H9 (cell line): Measurements from ENCODE around the gene CHSY3. TPM values are rescaled to one million over a fixed set of nuclear protein-coding genes. Genes with fewer than 3 reads are reported as not detected.

Experiments
- DNase-seq: peaks from one replicate; pipeline ENCODE4 v3.0.0-alpha.2; 2017
- H2AFZ ChIP-seq: one replicate; pipeline ENCODE4 v1.6.1; 2013; ENCODE audit warnings: mild to moderate bottlenecking, low read length, control low read depth, moderate library complexity
- H2AK5ac ChIP-seq: 2 replicates; pipeline ENCODE4 v1.6.1; 2013; ENCODE audit warnings: low read length, control low read depth, mixed read lengths; ENCODE audit not compliant: insufficient read length
- H2BK120ac ChIP-seq: one replicate; pipeline ENCODE4 v1.6.1; 2013; ENCODE audit warnings: low read depth, mild to moderate bottlenecking, low read length, control low read depth, inconsistent platforms; ENCODE audit not compliant: poor library complexity, severe bottlenecking
- H2BK12ac ChIP-seq: 2 replicates; pipeline ENCODE4 v1.6.1; 2013; ENCODE audit warnings: low read length, control low read depth, mixed read lengths, low read depth; ENCODE audit not compliant: insufficient read length
- H2BK15ac ChIP-seq: 2 replicates; pipeline ENCODE4 v1.6.1; 2013; ENCODE audit warnings: low read depth, low read length, control low read depth
- H2BK20ac ChIP-seq: one replicate; pipeline ENCODE4 v1.6.1; 2013; ENCODE audit warnings: low read depth, mild to moderate bottlenecking, low read length, control low read depth, inconsistent platforms; ENCODE audit not compliant: poor library complexity, severe bottlenecking
- H2BK5ac ChIP-seq: 2 replicates; pipeline ENCODE4 v1.6.1; 2013; ENCODE audit warnings: low read length, control low read depth, mixed read lengths; ENCODE audit not compliant: insufficient read length
- H3K14ac ChIP-seq: 2 replicates; pipeline ENCODE4 v1.6.1; 2013; ENCODE audit warnings: low read length, control low read depth; ENCODE audit not compliant: insufficient read depth
- H3K18ac ChIP-seq: 2 replicates; pipeline ENCODE4 v1.6.1; 2013; ENCODE audit warnings: low read depth, mild to moderate bottlenecking, mixed read lengths, low read length, control low read depth; ENCODE audit not compliant: insufficient read length
- H3K23ac ChIP-seq: 2 replicates; pipeline ENCODE4 v1.6.1; 2013; ENCODE audit warnings: low read length, control low read depth, mixed read lengths, low read depth; ENCODE audit not compliant: insufficient read length
- H3K23me2 ChIP-seq: 2 replicates; pipeline ENCODE4 v1.6.1; 2013; ENCODE audit warnings: low read depth, mild to moderate bottlenecking, mixed read lengths, low read length, control low read depth; ENCODE audit not compliant: insufficient read length, poor library complexity, severe bottlenecking
- H3K27ac ChIP-seq: 2 replicates; pipeline ENCODE4 v1.5.1; 2013; ENCODE audit warnings: low read length, control low read depth, mixed read lengths, low read depth; ENCODE audit not compliant: insufficient read length
- H3K27me3 ChIP-seq: 2 replicates; pipeline ENCODE4 v1.6.1; 2013; ENCODE audit warnings: low read length, control low read depth, inconsistent platforms; ENCODE audit not compliant: insufficient read depth
- H3K4ac ChIP-seq: 2 replicates; pipeline ENCODE4 v1.6.1; 2013; ENCODE audit warnings: low read depth, mild to moderate bottlenecking, control low read depth, inconsistent platforms, low read length, moderate library complexity
- H3K4me1 ChIP-seq: 2 replicates; pipeline ENCODE4 v1.6.1; 2013; ENCODE audit warnings: low read length, control low read depth, inconsistent platforms; ENCODE audit not compliant: insufficient read depth
- H3K4me2 ChIP-seq: 2 replicates; pipeline ENCODE4 v1.6.1; 2013; ENCODE audit warnings: low read length, control low read depth, mixed read lengths; ENCODE audit not compliant: insufficient read length, insufficient read depth
- H3K56ac ChIP-seq: 2 replicates; pipeline ENCODE4 v1.6.1; 2013; ENCODE audit warnings: low read depth, mild to moderate bottlenecking, mixed read lengths, low read length, control low read depth; ENCODE audit not compliant: insufficient read length
- H3K79me1 ChIP-seq: 2 replicates; pipeline ENCODE4 v1.6.1; 2013; ENCODE audit warnings: low read depth, mild to moderate bottlenecking, moderate library complexity, low read length, control low read depth, inconsistent platforms; ENCODE audit not compliant: insufficient read depth, poor library complexity, severe bottlenecking
- H3K79me2 ChIP-seq: 2 replicates; pipeline ENCODE4 v1.6.1; 2013; ENCODE audit warnings: low read length, control low read depth, inconsistent platforms; ENCODE audit not compliant: insufficient read depth
- H3K9ac ChIP-seq: 2 replicates; pipeline ENCODE4 v1.6.1; 2013; ENCODE audit warnings: low read length, control low read depth, mixed read lengths; ENCODE audit not compliant: insufficient read length; ENCODE audit errors: extremely low read depth
- H3K9me3 ChIP-seq: one replicate; pipeline ENCODE4 v1.6.1; 2013; ENCODE audit warnings: low read depth, low read length, inconsistent platforms; ENCODE audit not compliant: control insufficient read depth
- H3T11ph ChIP-seq: one replicate; pipeline ENCODE4 v1.6.1; 2013; ENCODE audit warnings: mild to moderate bottlenecking, low read length, control low read depth, inconsistent platforms
- H4K20me1 ChIP-seq: one replicate; pipeline ENCODE4 v1.6.1; 2013; ENCODE audit not compliant: control insufficient read depth, insufficient read length, insufficient read depth
- H4K5ac ChIP-seq: 2 replicates; pipeline ENCODE4 v1.6.1; 2013; ENCODE audit warnings: low read depth, mild to moderate bottlenecking, mixed read lengths, low read length, control low read depth; ENCODE audit not compliant: insufficient read length
- H4K8ac ChIP-seq: replicated peaks from 2 replicates; pipeline ENCODE4 v1.6.1; 2013; ENCODE audit warnings: low read length, control low read depth, mixed read lengths, low read depth; ENCODE audit not compliant: insufficient read length
- H4K91ac ChIP-seq: 2 replicates; pipeline ENCODE4 v1.6.1; 2013; ENCODE audit warnings: low read depth, mild to moderate bottlenecking, moderate library complexity, mixed read lengths, low read length, control low read depth; ENCODE audit not compliant: insufficient read length
- H3K27ac Mint-ChIP-seq, 3 experiments: 2 replicates in 2 of 3; 3 replicates in 1 of 3; pipeline ENCODE4 v1.8.0; 2020 to 2021; ENCODE audit warnings: mixed read lengths in 3 of 3, mild to moderate bottlenecking in 1 of 3, moderate library complexity in 1 of 3
- H3K27me3 Mint-ChIP-seq: 2 replicates; pipeline ENCODE4 v1.8.0; 2021; ENCODE audit warnings: low read depth, mild to moderate bottlenecking, moderate library complexity, mixed read lengths
- H3K36me3 Mint-ChIP-seq, 3 experiments: 2 replicates in 2 of 3; 3 replicates in 1 of 3; pipeline ENCODE4 v1.8.0; 2020 to 2021; ENCODE audit warnings: low read depth in 3 of 3, mixed read lengths in 3 of 3; ENCODE audit not compliant: insufficient read depth in 1 of 3
- H3K4me1 Mint-ChIP-seq, 2 experiments: 2 replicates each; pipeline ENCODE4 v1.8.0; 2020; ENCODE audit warnings: mixed read lengths in 2 of 2
- H3K4me3 Mint-ChIP-seq, 2 experiments: 2 replicates in 1 of 2; 3 replicates in 1 of 2; pipeline ENCODE4 v1.8.0; 2020 to 2021; ENCODE audit warnings: mild to moderate bottlenecking in 2 of 2, mixed read lengths in 2 of 2, moderate library complexity in 1 of 2
- H3K9me3 Mint-ChIP-seq, 2 experiments: 2 replicates in 1 of 2; 3 replicates in 1 of 2; pipeline ENCODE4 v1.8.0; 2020; ENCODE audit warnings: mild to moderate bottlenecking in 2 of 2, mixed read lengths in 2 of 2, moderate library complexity in 1 of 2
- WGBS: extraction: QIAGEN DNeasy Blood & Tissue Kit; methylation state at CpG from one replicate; pipeline ENCODE4 v1.1.7; 2013; ENCODE audit warnings: missing lambda C conversion rate, low lambda C conversion rate, mixed read lengths; ENCODE audit not compliant: insufficient read length; ENCODE audit errors: extremely low coverage; 5-methylcytosine and 5-hydroxymethylcytosine counted together
- total RNA-seq: library from RNA; stranded (reverse); gene quantifications from 2 replicates; pipeline ENCODE4 v1.2.1, GENCODE V29; 2021
- TF ChIP-seq, protein P1 (sequence below): fragments of 200-600 bp; sonication (generic); conservative IDR thresholded peaks from 3 replicates; pipeline ENCODE4 v1.8.0; 2021; ENCODE audit warnings: antibody characterized with exemption, mild to moderate bottlenecking

CHSY3 gene
- total RNA-seq, 1 experiment from 2014 or later: 0.37 TPM

DNA sequence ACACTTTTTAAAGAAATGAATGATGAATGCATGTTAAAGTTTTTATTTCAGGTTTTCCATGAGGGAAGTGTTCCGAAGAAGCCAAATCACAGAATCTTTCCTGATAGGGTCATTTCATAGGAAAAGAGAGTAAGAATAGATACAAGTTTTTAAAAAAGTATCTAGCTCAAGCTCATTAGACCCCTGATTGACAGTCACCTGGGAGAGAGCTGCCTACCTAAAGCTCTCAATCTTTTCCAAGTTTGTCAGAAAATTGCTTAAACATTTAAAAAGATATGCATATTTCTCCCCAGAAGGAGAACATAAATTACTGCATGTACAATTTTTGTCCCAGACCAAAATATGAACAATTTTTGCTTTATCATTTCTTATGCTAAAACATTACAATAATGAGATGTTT lies 47.9 kb upstream of the CHSY3 start:
- H4K8ac ChIP-seq: no peak overlapping the region
- H3K56ac ChIP-seq: no peak overlapping the region
- H3K23ac ChIP-seq: no peak overlapping the region
- H3K79me1 ChIP-seq: no peaks in the 10 kb centered on the region
- no peak overlapping the region for H4K91ac ChIP-seq
- H3K9me3 ChIP-seq: no peaks in the 10 kb centered on the region
- H3K27me3 ChIP-seq: no peaks in the 10 kb centered on the region
- H2BK20ac ChIP-seq: no peak overlapping the region
- no peaks in the 10 kb centered on the region for H3K79me2 ChIP-seq
- WGBS: no CpG with 5 or more reads among the region's 1 CpG
- no peaks in the 10 kb centered on the region for H3K23me2 ChIP-seq
- no peaks in the 10 kb centered on the region for H4K20me1 ChIP-seq
- no peaks in the 10 kb centered on the region for H3K4me1 ChIP-seq
- H3K18ac ChIP-seq: no peak overlapping the region
- H2AK5ac ChIP-seq: no peak overlapping the region
- Mint-ChIP-seq H3K4me3 (no peak overlapping the region), H3K27me3 (no peaks in the 10 kb centered on the region; the same call in 1 of the 2 replicates), H3K9me3 (no peaks in the 10 kb centered on the region), H3K36me3 (no peaks in the 10 kb centered on the region), H3K27ac (no peak overlapping the region), H3K4me1 (no peaks in the 10 kb centered on the region)
- H3K4me2 ChIP-seq: no peak overlapping the region
- no peak overlapping the region for H3K9ac ChIP-seq
- TF ChIP-seq, protein P1, sequence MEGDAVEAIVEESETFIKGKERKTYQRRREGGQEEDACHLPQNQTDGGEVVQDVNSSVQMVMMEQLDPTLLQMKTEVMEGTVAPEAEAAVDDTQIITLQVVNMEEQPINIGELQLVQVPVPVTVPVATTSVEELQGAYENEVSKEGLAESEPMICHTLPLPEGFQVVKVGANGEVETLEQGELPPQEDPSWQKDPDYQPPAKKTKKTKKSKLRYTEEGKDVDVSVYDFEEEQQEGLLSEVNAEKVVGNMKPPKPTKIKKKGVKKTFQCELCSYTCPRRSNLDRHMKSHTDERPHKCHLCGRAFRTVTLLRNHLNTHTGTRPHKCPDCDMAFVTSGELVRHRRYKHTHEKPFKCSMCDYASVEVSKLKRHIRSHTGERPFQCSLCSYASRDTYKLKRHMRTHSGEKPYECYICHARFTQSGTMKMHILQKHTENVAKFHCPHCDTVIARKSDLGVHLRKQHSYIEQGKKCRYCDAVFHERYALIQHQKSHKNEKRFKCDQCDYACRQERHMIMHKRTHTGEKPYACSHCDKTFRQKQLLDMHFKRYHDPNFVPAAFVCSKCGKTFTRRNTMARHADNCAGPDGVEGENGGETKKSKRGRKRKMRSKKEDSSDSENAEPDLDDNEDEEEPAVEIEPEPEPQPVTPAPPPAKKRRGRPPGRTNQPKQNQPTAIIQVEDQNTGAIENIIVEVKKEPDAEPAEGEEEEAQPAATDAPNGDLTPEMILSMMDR: no peak
- no peak overlapping the region for H2BK12ac ChIP-seq
- no peak overlapping the region for H2BK120ac ChIP-seq
- H2BK5ac ChIP-seq: no peak overlapping the region
- DNase-seq: no peak
- H3T11ph ChIP-seq: no peak overlapping the region
- H3K14ac ChIP-seq: no peak overlapping the region
- no peak overlapping the region for H3K27ac ChIP-seq
- no peak overlapping the region for H4K5ac ChIP-seq
- no peak overlapping the region for H2BK15ac ChIP-seq
- H2AFZ ChIP-seq: no peak overlapping the region
- no peak overlapping the region for H3K4ac ChIP-seq
